Cardiac muscle cell (in vitro differentiated cells and primary cell): Measurements from ENCODE around the gene FRG1. TPM values are rescaled to one million over a fixed set of nuclear protein-coding genes. Genes with fewer than 3 reads are reported as not detected.
"Not testable (repeated sequence)": the region's sequence is repeated elsewhere in the genome, so short reads cannot be mapped to it uniquely, and the experiment has no call there.

Source experiments
- DNase-seq, 2 donors: peaks; one replicate each; pipeline versions ENCODE4 v3.0.0 to v3.0.0-alpha.2; 2010 to 2017; ENCODE audit warnings: low read depth in 1 of 2, low spot score in 1 of 2
- H3K27ac ChIP-seq: fragments of 200-600 bp; sonication (generic); 2 replicates; pipeline ENCODE4 v1.5.1; 2016
- H3K27me3 ChIP-seq: fragments of 200-600 bp; sonication (generic); 2 replicates; pipeline ENCODE4 v1.6.0; 2016; ENCODE audit warnings: control low read depth
- H3K36me3 ChIP-seq: fragments of 200-600 bp; sonication (generic); 2 replicates; pipeline ENCODE4 v1.5.1; 2016; ENCODE audit warnings: control low read depth
- H3K4me1 ChIP-seq: fragments of 200-600 bp; sonication (generic); 2 replicates; pipeline ENCODE4 v1.8.1; 2017; ENCODE audit warnings: low read depth, mild to moderate bottlenecking, mixed run types
- H3K4me3 ChIP-seq: fragments of 200-600 bp; sonication (generic); 2 replicates; pipeline ENCODE4 v1.5.1; 2016; ENCODE audit warnings: mild to moderate bottlenecking
- H3K9me3 ChIP-seq: fragments of 200-600 bp; sonication (generic); 2 replicates; pipeline ENCODE4 v1.5.1; 2017; ENCODE audit warnings: low read depth, mild to moderate bottlenecking, control low read depth
- CTCF ChIP-seq: IDR thresholded peaks from 2 replicates; pipeline ENCODE4 v1.5.1; 2012; ENCODE audit warnings: low read depth, mild to moderate bottlenecking, low read length
- polyA plus RNA-seq: library from polyadenylated mRNA; unstranded; fragments of >200 nt; fragmentation: Nextera tagmentation; extraction: Ambion mirVana; gene quantifications from 2 replicates; pipeline ENCODE4 v1.2.1, GENCODE V29; 2016
- total RNA-seq: library from RNA; depleted of rRNA; stranded (reverse); fragments of >200 nt; gene quantifications from 2 replicates; pipeline ENCODE4 v1.2.3, GENCODE V29; 2016

The FRG1 gene
- total and polyA plus RNA-seq, 2 experiments from 2014 or later, result 40.5 to 43.5 TPM

- no peak overlapping the region for H3K27ac ChIP-seq
- TF ChIP-seq CTCF, result no peak
- DNase-seq, result no peak
- H3K4me3 ChIP-seq, result no peak overlapping the region
- H3K27me3 ChIP-seq, result no peaks in the 10 kb centered on the region
- no peaks in the 10 kb centered on the region for H3K36me3 ChIP-seq
- H3K9me3 ChIP-seq, result no peaks in the 10 kb centered on the region
- no peaks in the 10 kb centered on the region for H3K4me1 ChIP-seq
These were observed 33.0 kb downstream of the FRG1 start for GRCh38 chr4:189973646-189974045.

- peak in 1 of 2 donors; percentile 2 for DNase-seq
- no peak for TF ChIP-seq CTCF
- Histone ChIP-seq H3K36me3 (no peaks in the 10 kb centered on the region), H3K4me3 (no peak overlapping the region), H3K9me3 (no peaks in the 10 kb centered on the region), H3K27ac (no peak overlapping the region), H3K4me1 (no peaks in the 10 kb centered on the region), H3K27me3 (no peaks in the 10 kb centered on the region)
These were observed 33.4 kb downstream of the FRG1 start for GRCh38 chr4:189974056-189974455.

GRCh38 chr4:189979196-189980047 is 38.8 kb downstream of the FRG1 start:
- TF ChIP-seq CTCF, result no peak
- H3K36me3 ChIP-seq, result no peaks in the 10 kb centered on the region
- H3K27ac ChIP-seq, result no peak overlapping the region
- no peak overlapping the region for H3K4me3 ChIP-seq
- H3K4me1 ChIP-seq, result no peaks in the 10 kb centered on the region
- no peaks in the 10 kb centered on the region for H3K27me3 ChIP-seq
- DNase-seq, result no peak
- H3K9me3 ChIP-seq, result no peaks in the 10 kb centered on the region

- H3K9me3 ChIP-seq, H3K4me3 ChIP-seq, H3K4me1 ChIP-seq, H3K36me3 ChIP-seq, DNase-seq, H3K27me3 ChIP-seq, H3K27ac ChIP-seq: not testable (repeated sequence)
These were observed 39.6 kb downstream of the FRG1 start for GRCh38 chr4:189980292-189980691.

GRCh38 chr4:189981970-189982369 is 41.3 kb downstream of the FRG1 start:
- Histone ChIP-seq H3K36me3 (no peaks in the 10 kb centered on the region), H3K4me3 (no peak overlapping the region), H3K4me1 (no peaks in the 10 kb centered on the region), H3K9me3 (no peaks in the 10 kb centered on the region), H3K27ac (no peak overlapping the region), H3K27me3 (no peaks in the 10 kb centered on the region)
- DNase-seq, result no peak
- no peak for TF ChIP-seq CTCF

GRCh38 chr4:189983916-189984526 is 43.3 kb downstream of the FRG1 start:
- not testable (repeated sequence) for H3K27me3 ChIP-seq, H3K36me3 ChIP-seq, H3K4me1 ChIP-seq, H3K9me3 ChIP-seq, H3K4me3 ChIP-seq, DNase-seq, H3K27ac ChIP-seq

GRCh38 chr4:189984661-189985060 is 44.0 kb downstream of the FRG1 start:
- not testable (repeated sequence) for DNase-seq, H3K9me3 ChIP-seq, H3K4me3 ChIP-seq, H3K27ac ChIP-seq, H3K27me3 ChIP-seq, H3K4me1 ChIP-seq, H3K36me3 ChIP-seq

- not testable (repeated sequence) for H3K27me3 ChIP-seq, H3K9me3 ChIP-seq
These were observed 45.1 kb downstream of the FRG1 start for GRCh38 chr4:189985651-189986243.

More at GRCh38 chr4:189985651-189986243, 45.1 kb downstream of the FRG1 start:
- not testable (repeated sequence) for H3K4me1 ChIP-seq, DNase-seq, H3K4me3 ChIP-seq, H3K36me3 ChIP-seq, H3K27ac ChIP-seq
